ENCODE results near the gene PAK5.

The PAK5 gene

GRCh38 chr20:9611921-9612320 lies 227.0 kb downstream of the PAK5 start:
- DNase-seq (ENCODE audit: insufficient read length) (no peak), FAIRE-seq (no peak)
- no peak for TF ChIP-seq POLR2A (IDR thresholded peaks at IDR 0.05; ENCODE audit: low read depth, low read length)
- no peak for TF ChIP-seq POLR2AphosphoS5 (IDR thresholded peaks at IDR 0.05; ENCODE audit: low read depth, low read length)

GRCh38 chr20:9610665-9611064 lies 228.2 kb downstream of the PAK5 start:
- DNase-seq (ENCODE audit: insufficient read length) (no peak), FAIRE-seq (no peak)
- TF ChIP-seq TAF1 (IDR thresholded peaks at IDR 0.05; ENCODE audit: borderline replicate concordance, low read depth, low read length) (no peak), POLR2AphosphoS5 (IDR thresholded peaks at IDR 0.05; ENCODE audit: low read depth, low read length) (no peak), POLR2A (IDR thresholded peaks at IDR 0.05; ENCODE audit: low read depth, low read length) (no peak)

- FAIRE-seq (no peak), DNase-seq (ENCODE audit: insufficient read length) (no peak)
- TF ChIP-seq POLR2AphosphoS5 (IDR thresholded peaks at IDR 0.05; ENCODE audit: low read depth, low read length) (no peak), POLR2A (IDR thresholded peaks at IDR 0.05; ENCODE audit: low read depth, low read length) (no peak), TAF1 (IDR thresholded peaks at IDR 0.05; ENCODE audit: borderline replicate concordance, low read depth, low read length) (no peak)
These were observed 228.9 kb downstream of the PAK5 start for GRCh38 chr20:9609887-9610502.

- DNase-seq (ENCODE audit: insufficient read length) (no peak), FAIRE-seq (no peak)
- TF ChIP-seq POLR2A (IDR thresholded peaks at IDR 0.05; ENCODE audit: low read depth, low read length) (no peak), POLR2AphosphoS5 (IDR thresholded peaks at IDR 0.05; ENCODE audit: low read depth, low read length) (no peak), TAF1 (IDR thresholded peaks at IDR 0.05; ENCODE audit: borderline replicate concordance, low read depth, low read length) (no peak)
These were observed 230.1 kb downstream of the PAK5 start for GRCh38 chr20:9608639-9609340.

GRCh38 chr20:9602847-9603183 lies 236.1 kb downstream of the PAK5 start:
- TF ChIP-seq TAF1 (IDR thresholded peaks at IDR 0.05; ENCODE audit: borderline replicate concordance, low read depth, low read length) (no peak), POLR2AphosphoS5 (IDR thresholded peaks at IDR 0.05; ENCODE audit: low read depth, low read length) (no peak), POLR2A (IDR thresholded peaks at IDR 0.05; ENCODE audit: low read depth, low read length) (no peak)
- FAIRE-seq (no peak), DNase-seq (ENCODE audit: insufficient read length) (no peak)

- DNase-seq (ENCODE audit: insufficient read length): no peak
- no peak for FAIRE-seq
- TF ChIP-seq POLR2A (IDR thresholded peaks at IDR 0.05; ENCODE audit: low read depth, low read length) (no peak), POLR2AphosphoS5 (IDR thresholded peaks at IDR 0.05; ENCODE audit: low read depth, low read length) (no peak), TAF1 (IDR thresholded peaks at IDR 0.05; ENCODE audit: borderline replicate concordance, low read depth, low read length) (no peak)
These were observed 238.3 kb downstream of the PAK5 start for GRCh38 chr20:9600562-9600961.

- DNase-seq (ENCODE audit: insufficient read length) (no peak), FAIRE-seq (no peak)
These were observed 241.3 kb downstream of the PAK5 start for GRCh38 chr20:9597547-9597946.

GRCh38 chr20:9595763-9596162 lies 243.1 kb downstream of the PAK5 start:
- TF ChIP-seq TAF1 (IDR thresholded peaks at IDR 0.05; ENCODE audit: borderline replicate concordance, low read depth, low read length) (no peak), POLR2A (IDR thresholded peaks at IDR 0.05; ENCODE audit: low read depth, low read length) (no peak), POLR2AphosphoS5 (IDR thresholded peaks at IDR 0.05; ENCODE audit: low read depth, low read length) (no peak)
- FAIRE-seq: no peak
- no peak for DNase-seq (ENCODE audit: insufficient read length)

More at GRCh38 chr20:9597547-9597946, 241.3 kb downstream of the PAK5 start:
- no peak for TF ChIP-seq TAF1 (IDR thresholded peaks at IDR 0.05; ENCODE audit: borderline replicate concordance, low read depth, low read length)
- TF ChIP-seq POLR2A (IDR thresholded peaks at IDR 0.05; ENCODE audit: low read depth, low read length): no peak
- no peak for TF ChIP-seq POLR2AphosphoS5 (IDR thresholded peaks at IDR 0.05; ENCODE audit: low read depth, low read length)

- TF ChIP-seq TAF1 (IDR thresholded peaks at IDR 0.05; ENCODE audit: borderline replicate concordance, low read depth, low read length) (no peak), POLR2A (IDR thresholded peaks at IDR 0.05; ENCODE audit: low read depth, low read length) (no peak), POLR2AphosphoS5 (IDR thresholded peaks at IDR 0.05; ENCODE audit: low read depth, low read length) (no peak)
- FAIRE-seq (no peak), DNase-seq (ENCODE audit: insufficient read length) (no peak)
These were observed 244.5 kb downstream of the PAK5 start for GRCh38 chr20:9594284-9594875.

- TF ChIP-seq POLR2A (IDR thresholded peaks at IDR 0.05; ENCODE audit: low read depth, low read length) (no peak), TAF1 (IDR thresholded peaks at IDR 0.05; ENCODE audit: borderline replicate concordance, low read depth, low read length) (no peak), POLR2AphosphoS5 (IDR thresholded peaks at IDR 0.05; ENCODE audit: low read depth, low read length) (no peak)
- DNase-seq (ENCODE audit: insufficient read length): no peak
- FAIRE-seq: no peak
These were observed 246.5 kb downstream of the PAK5 start for GRCh38 chr20:9592419-9592818.

- no peak for DNase-seq (ENCODE audit: insufficient read length)
- TF ChIP-seq TAF1 (IDR thresholded peaks at IDR 0.05; ENCODE audit: borderline replicate concordance, low read depth, low read length) (no peak), POLR2A (IDR thresholded peaks at IDR 0.05; ENCODE audit: low read depth, low read length) (no peak), POLR2AphosphoS5 (IDR thresholded peaks at IDR 0.05; ENCODE audit: low read depth, low read length) (no peak)
- no peak for FAIRE-seq
These were observed 247.8 kb downstream of the PAK5 start for GRCh38 chr20:9591080-9591479.

GRCh38 chr20:9590189-9590588 lies 248.7 kb downstream of the PAK5 start:
- no peak for DNase-seq (ENCODE audit: insufficient read length)
- FAIRE-seq: no peak

More at GRCh38 chr20:9590189-9590588, 248.7 kb downstream of the PAK5 start:
- TF ChIP-seq TAF1 (IDR thresholded peaks at IDR 0.05; ENCODE audit: borderline replicate concordance, low read depth, low read length): no peak
- TF ChIP-seq POLR2AphosphoS5 (IDR thresholded peaks at IDR 0.05; ENCODE audit: low read depth, low read length): no peak
- TF ChIP-seq POLR2A (IDR thresholded peaks at IDR 0.05; ENCODE audit: low read depth, low read length): no peak
